NCI-H2107 treated with DMSO at 0.1 percent for 48 hours (cell line): Measurements from ENCODE around the gene CYB561A3.
"Not testable (repeated sequence)": the region's sequence is repeated elsewhere in the genome, so short reads cannot be mapped to it uniquely, and the experiment has no call there.

Experiments
- DNase-seq: peaks from one replicate; lab custom pipeline; 2025; ENCODE audit not compliant: unreplicated experiment; lab: John Stamatoyannopoulos, UW

Gene CYB561A3, protein sequence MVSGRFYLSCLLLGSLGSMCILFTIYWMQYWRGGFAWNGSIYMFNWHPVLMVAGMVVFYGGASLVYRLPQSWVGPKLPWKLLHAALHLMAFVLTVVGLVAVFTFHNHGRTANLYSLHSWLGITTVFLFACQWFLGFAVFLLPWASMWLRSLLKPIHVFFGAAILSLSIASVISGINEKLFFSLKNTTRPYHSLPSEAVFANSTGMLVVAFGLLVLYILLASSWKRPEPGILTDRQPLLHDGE

DNA sequence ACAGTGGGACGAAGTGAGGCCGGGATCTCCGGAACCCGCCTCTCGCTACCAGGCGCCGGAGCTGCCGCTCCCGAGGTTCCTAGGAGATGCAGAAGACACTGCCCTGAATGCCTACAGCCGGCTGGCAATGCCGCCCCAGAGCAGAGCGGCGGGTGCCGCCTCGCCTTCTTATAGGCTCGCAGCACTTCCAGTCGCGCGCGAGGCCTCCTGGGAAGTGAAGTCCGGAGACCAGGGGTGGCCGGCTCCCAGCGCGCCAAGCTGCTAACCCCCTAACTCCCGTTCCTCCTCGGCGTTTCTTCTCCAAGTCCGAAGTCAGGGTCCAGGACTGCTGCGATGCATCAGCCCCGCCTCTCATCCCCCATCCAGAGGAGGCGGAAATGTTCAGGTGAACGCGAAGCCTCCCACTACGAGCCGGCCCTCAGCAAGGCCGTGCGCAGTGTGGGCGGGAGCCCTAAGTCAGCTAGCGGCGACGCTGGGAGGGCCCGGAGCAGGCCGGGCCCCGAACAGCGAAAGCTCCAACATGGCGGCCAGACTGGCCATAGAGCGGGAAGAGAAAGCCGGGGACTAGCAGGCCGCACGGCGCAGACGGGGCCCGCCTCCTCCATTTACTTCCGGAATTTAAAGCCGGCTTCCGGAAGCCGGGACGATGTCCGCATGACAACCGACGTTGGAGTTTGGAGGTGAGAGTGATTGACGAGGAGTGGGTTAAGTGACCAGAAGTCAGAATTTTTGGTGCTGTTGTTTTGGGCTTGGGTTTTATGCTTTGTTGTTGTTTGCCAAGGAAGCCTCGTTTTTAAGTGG lies at the start of gene CYB561A3, which contains the start of gene TMEM138:
Gene CYB561A3, minus strand, starts transcription at position 142 of the 801 bp plus-strand sequence. CDS start 5,169 bp downstream, outside the sequence.
Gene TMEM138, plus strand, starts transcription at position 634 of the 801 bp plus-strand sequence. CDS start 2,017 bp downstream, outside the sequence.
- DNase-seq = peak; percentile 71

DNA sequence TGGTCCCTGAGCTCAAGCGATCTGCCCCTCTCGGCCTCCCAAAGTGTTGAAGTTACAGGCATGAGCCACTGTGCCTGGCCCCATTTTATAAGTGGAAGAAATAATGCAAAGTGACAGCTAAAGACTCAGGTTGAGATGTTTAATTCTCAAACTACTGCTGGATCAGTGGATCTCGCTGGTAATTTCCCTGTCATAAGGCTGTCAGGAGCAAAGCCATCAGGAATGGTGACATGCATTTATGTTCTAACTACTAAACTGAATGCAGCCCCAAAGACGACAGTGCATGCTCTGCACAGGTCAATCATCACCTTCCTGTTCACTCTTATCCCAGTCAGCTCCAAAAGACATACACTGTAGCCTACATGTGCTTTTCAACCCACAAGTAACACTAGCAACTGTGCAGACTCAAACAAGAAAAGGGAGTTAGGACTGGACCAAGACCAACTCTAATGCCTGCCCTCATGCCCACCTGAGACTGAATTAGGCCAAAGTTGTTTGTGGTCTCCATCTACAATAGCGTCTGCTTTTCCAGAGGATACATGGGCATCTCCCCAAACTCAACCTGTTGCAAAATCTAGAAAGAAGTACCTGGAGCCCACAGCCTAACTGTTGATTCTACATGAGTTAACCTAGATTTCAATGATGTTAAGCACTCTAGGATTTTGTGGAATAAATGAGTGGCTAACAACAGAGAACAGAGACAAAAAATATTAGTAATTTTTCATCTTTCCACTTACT lies 45.5 kb upstream of the CYB561A3 start:
- DNase-seq = no peak

DNA sequence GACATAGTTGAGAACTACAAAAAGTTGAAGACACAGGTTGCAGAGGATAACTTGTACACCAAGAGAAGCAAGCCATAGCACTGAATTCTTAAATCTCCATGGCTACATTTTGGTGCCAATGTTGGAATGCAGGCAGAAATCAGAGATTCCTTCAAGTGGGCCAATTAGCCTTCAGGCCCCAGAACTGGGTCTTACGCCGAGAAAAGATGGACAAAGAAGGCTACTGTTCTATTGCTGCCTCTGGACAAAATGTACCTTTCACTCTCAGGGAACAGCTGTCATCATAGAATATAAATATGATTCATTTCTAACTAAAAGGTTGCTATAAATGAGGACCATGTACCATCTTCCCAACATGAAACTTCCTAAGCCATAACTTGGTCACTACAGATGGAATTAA lies 44.4 kb upstream of the CYB561A3 start:
- DNase-seq = no peak

DNA sequence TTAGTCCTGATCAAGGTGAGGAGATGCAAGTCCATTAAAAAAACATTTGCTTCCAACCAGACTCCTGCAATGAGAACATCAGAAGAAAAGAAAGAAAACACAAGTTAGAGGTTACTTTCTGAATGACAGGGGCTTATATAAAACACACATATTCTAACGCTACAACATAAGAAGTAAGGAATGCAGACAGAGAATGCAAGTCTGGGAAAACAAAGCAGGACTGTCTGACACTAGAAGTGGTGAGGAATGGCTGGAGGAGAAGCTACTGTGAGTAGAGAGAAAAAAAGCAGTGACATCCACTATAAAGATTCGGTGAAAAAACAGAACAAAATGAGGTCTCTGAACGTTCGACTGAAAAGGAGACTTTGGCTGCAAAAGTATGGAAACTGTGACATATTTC lies 43.0 kb upstream of the CYB561A3 start:
- DNase-seq = no peak

DNA sequence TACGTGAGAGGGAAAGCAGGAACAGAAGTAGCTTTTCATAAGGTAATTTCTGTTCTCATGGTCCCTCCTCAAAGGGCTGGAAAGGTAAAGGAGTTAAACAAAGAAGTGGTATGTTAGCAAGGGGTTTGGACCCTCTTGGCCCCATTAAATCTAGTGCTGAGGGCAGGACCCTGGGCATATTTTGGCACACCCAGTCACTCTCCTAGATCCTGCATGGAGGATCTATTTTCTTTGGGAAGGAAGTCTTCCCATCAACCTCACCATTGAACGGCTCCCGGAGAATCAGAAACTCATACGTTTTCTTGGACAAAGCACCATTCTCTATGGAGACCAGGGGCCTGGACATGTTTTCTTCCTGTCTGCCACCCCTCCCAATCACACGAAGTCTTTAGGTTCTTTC lies 42.4 kb upstream of the CYB561A3 start:
- DNase-seq = no peak

DNA sequence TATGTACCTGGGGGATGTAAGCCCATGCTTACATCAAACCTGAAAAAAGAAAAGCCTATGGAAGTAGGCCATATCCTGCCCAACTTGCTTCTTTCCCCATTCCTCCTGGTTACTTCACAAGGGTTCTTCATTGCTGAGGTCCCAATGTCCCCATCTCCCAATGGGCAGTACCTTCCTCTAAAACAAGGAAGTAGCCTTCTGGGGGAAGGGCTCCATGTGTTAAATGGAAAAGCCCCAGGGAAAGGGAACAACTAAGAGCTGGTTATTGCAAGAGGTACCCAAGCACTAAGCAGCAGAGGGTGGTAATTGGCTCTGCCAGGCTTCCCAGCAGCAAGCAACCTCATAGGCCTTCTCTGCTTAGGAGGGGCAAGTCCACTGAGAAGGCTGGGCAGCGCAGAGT lies 42.0 kb upstream of the CYB561A3 start:
- no peak for DNase-seq

DNA sequence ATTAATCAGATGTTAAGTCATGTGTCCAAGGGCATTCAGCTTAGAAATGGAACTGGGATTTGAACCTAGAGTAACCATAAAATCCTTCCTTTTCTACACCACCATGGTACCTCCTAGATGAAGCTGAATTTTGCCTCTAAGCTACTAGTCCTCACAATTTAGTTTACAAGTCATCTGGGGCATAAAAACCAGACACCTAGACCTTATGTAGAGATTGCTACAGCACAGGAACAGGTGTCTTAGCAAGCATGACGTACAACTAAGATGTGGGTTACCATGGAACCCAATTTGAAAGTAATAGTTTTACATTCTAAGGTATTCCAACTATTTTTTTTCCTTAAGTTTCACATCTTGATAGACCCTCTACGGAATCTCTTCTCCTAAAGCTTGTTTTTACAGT lies 39.9 kb upstream of the CYB561A3 start:
- no peak for DNase-seq

DNA sequence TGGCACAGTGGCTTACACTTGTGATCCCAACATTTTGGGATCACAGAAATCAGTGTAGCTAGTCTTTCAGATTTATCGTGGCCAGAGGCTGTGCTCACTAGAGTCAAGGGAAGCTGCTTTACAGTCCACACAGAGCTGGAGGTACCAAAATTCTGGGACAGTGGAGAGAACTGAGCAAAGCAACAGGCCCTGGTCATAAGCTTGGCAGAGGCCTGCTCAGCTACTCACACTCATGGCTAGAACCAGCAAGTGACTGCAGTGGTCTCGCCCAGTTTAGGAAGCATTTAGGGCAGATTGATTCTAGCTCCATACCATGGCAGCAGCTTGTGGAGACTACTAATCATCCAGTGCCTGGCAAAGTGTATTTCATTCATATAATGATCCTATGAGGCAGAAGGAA lies 39.5 kb upstream of the CYB561A3 start:
- no peak for DNase-seq

DNA sequence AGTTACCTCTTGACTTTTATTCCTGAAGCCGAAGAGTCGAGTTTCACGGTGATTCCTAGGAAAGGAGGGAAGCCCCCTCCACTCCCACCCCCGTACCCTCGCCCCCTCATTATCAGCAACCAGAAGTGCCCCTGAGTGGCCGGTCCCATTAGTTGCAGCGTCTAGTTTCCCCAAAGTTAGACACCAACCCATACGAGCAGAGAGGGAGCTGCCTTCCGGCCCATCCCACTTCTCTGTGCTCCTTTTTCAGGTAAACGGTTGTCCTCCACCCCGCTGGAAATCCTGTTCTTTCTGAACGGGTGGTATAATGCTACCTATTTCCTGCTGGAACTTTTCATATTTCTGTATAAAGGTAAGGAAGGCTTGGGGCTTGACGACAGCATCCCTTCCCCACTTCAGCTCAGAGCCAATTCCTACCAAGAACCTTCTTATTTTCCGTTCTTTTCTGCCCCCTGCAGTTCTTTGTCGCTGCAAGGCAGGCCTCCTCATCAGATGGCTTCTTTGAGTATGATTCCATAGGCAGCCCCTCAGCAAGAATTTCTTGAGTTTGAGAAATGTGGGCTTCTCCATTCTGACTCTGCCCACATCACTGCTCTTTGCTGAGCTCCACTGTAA lies 31.4 kb upstream of the CYB561A3 start:
- peak; percentile 10 for DNase-seq

DNA sequence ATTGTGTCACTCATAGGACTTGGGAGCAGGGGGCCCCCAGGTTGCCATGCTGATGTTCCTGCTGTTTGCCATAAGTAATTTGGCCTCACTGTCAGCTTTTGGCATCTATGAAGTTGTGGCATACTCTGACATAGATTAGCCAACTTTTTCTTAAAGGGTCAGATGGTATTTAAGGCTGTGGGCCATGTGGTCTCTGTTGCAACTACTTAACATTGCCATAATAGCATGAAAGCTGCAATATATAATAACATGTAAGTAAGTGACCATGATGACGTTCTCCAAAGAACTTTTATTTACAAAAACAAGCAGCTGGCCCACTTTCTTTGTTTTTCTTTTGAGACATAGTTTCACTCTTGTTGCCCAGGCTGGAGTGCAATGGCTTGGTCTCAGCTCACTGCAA lies 28.5 kb upstream of the CYB561A3 start:
- no peak for DNase-seq

DNA sequence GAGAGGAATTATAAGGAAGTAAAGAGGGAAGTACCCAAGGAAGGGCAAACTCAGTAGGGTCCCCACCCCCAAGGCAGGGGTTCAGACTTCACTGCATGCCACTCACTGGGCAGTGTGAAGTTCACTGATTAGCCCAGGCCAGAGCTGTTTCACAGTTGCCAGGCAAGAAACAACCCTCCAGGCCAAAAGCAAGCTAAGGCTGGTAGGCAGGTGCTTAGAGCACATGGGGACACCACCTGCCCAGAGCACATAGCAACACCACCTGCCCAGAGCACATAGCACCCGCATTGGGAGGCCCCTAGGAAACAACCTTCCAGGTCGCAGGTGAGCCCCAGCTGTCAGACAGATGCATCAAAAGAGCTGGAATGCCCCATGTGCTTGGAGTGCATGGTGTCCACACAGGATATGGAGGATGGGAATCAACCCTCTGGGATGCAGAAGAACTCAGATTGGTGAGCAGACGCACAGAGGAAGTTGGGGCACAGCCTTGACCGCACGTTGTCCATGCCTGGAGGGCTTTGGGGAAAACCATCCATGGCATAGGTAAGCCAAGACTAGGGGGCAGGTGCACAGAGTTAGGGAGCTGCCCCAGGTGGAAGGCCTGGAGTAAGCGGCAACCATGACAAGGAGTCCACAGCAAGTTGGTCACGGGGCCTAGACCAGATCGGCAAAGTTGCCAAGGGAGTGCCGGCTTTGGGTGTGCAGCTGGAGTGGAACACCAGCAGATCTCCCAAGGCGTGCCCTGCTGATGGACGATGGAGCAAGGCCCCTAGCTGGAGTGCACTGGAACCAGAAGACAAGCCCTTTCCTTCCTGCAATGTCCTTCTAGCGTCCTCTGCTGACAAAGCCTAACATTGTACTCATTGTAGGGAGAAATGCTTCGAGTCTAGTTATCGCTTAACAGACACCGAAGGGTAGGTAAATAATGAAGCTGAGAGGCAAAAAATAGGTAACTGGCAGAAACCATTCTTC lies 22.9 kb upstream of the CYB561A3 start:
- DNase-seq = no peak

DNA sequence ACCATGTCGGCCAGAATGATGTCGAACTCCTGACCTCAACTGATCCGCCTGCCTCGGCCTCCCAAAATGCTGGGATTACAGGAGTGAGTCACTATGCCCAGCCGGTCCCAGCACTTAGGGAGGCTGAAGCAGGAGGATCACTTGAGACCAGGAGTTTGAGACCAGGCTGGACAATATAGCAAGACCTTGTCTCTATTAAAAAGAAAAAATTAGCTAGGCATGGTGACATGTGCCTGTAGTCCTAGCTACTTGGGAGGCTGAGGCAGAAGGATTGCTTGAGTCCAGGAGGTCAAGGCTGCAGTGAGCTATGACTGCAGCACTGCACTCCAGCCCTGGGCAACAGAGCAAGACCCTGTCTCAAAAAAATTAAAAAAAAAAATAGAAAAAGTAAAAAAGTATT lies 22.2 kb upstream of the CYB561A3 start:
- DNase-seq = not testable (repeated sequence)

DNA sequence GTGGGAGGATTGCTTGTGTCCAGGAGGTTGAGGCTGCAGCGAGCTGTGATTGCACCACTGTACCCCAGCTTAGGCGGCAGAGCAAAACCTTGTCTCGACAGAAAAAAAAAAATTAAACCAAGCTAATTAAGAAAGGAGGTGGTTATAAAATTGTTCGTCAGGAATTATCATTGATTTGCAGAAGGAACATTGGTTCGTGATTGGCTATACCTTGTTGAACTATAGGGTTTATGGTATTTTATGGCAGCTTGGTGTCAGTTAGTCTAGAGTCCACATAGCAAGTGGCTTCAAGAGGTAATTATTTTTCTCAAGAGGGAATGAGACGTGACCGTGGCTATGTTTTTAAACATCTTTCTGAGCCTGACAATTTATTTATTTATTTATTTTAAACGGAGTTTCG lies 19.2 kb upstream of the CYB561A3 start:
- no peak for DNase-seq

DNA sequence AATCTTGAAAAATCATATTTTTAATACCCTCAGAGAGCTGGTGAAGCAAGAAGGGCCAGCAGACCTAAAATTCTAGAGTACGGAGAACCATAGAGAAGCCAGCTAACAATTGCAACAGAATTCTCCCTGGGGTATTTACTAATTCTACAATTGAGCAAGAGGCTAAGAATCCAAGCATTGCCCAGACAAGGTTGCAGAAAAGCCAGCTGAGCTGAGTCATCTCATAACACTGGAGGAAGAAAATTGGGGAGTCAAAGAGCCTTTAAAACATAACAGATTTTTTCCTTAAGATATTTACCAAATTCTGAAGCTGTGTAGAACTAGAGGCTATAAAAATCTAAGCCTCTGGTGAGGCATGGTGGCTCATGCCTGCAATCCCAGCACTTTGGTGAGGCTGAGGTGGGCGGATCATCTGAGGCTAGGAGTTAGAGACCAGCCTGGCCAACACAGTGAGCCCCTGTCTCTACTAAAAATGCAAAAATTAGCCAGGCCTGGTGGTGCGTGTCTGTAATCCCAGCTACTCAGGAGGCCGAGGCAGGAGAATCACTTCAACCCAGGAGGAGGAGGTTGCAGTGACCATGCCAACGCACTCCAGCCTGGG lies 17.1 kb upstream of the CYB561A3 start:
- no peak for DNase-seq

DNA sequence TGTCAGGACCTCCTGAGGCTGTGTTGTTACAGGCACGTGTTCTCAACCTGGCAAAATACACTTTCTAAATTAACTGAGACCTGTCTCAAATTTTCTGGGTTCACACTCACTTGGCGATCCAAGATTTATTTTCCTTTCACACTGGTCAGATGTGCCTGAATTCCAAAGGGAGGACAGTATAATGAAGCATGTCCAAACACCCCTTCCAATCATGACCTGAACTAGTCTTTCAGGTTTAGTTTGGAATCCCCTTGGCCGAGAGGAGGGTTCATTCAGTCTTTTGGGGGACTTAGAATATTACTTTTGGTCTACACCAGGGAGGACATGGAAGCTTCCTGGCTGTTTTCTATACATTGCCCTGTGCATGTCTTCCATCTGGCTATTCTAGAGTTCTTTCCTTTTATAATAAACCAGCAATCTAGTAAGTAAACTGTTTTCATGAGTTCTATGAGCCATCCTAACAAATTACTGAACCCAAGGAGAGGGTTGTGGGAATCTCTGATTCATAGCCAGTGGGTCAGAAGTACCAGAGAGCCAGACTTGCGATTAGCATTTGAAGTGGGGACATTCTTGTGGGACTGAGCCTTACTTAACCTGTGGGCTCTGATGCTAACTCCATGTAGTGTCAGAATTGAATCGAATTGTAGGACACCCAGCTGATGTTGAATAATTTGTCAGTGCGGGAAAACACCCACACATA lies 15.9 kb upstream of the CYB561A3 start:
- no peak for DNase-seq

DNA sequence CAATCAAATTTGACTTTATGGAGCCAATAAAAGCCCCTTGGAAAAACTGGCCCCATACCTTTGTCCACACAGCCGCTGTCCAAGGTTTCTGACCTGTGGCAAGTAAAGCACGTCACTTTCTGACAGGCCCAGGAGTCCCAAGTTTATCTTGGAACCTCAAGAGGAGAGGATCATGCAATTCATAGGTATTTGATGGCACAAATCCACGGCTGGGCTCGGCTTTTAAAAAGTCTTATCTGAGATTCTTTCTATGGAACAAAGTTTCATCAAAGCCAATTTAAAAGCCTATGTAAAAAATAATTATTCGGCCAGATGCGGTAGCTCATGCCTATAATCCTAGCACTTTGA lies 14.1 kb upstream of the CYB561A3 start:
- DNase-seq = no peak

DNA sequence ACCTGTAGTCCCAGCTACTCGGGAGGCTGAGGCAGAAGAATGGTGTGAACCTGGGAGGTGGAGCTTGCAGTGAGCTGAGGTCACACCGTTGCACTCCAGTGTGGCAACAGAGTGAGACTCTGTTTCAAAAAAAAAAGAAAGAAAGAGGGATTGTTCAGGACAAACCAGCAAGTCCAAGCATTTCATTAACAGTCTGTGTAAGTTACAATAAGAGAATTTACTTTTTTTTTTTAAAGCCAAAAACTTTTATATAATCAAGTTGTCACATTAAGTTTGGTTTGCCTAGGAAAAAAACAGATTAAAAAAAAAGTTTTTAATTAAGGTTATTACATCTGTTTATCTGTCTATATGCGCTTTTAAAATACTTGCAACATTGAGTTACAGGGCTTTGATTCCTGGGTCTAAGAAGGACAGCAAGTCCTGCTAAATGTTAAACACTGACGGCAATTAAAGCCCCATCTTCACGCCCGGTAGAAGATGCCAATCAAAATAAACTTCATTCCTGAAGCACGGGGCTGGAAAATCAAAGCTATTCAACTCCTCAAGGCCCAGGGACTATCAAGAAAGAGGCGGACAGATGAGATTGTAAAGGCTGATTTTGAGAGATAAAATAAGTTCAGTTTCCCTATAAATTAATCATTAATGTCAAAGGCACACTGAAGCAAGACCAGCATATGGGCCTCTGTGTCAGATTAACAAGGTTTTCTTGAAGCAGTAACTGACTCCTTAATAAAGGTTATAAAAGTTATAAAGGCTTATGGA lies 11.2 kb upstream of the CYB561A3 start:
- DNase-seq = no peak

DNA sequence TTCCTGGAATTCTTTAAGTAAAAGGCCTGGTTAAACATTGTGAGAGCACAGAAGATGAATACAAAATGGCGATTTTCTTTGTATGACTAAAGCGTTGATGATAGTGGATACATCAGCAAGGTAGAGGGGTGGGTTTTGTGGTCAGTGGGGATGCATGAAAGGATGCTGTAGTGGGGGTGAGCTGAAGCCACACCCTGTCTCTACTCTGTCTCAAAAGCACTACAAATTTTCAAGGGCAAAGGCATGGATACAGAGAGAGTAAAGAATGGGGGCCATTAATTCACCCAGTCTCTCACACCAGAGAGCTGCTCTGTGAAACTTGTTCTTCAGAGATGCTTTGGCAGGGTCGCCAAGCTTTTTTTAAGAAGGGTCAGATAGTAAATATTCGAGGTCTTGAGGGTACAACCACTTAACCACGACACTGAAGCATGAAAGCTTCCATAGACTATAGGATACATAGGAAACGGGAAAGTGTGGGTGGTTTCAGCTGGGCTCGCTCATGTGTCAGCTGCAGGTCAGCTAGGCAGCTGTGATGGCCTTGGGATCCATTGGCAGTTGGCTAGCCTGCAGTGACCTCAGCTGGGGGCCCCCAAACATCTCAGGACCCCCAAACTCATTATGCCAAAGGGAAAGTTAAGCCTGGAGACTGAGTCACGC lies 8.8 kb upstream of the CYB561A3 start:
- no peak for DNase-seq
